Measurements from ENCODE around the gene CBX7. TPM values are rescaled to one million over a fixed set of nuclear protein-coding genes. Genes with fewer than 3 reads are reported as not detected.
A peak's percentile ranks its signal among the peaks of the same experiment; 100 is the strongest.

CBX7 gene
- total RNA-seq, 1 experiment from 2014 or later, result 3.7 TPM

DNA sequence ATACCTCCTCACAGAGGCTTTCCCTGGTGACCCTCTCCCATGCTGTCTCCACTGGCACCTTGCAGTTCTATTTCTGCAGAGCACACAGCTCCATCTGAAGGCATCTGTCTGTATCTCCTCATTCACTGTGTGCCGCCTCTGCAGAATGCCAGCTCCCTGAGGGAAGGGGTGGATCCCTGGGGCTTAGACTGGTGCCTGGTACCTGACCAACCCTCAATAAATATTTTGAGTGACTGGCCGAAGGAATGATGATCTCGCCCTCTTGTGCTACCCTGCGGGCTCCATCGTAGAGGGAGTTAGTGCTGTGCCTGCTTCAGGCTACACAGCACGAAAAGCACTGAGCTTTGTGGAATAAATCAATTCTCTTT is 1.6 kb downstream of the CBX7 start:
- Histone ChIP-seq H3K23me2 (ENCODE audit: insufficient read length, low read depth, low read length, poor library complexity, severe bottlenecking) (peaks cover 6% of the 10 kb centered on the region), H2BK5ac (ENCODE audit: insufficient read length, low read length) (no peak overlapping the region), H4K91ac (ENCODE audit: insufficient read length, low read depth, low read length) (no peak overlapping the region), H3K9me3 (ENCODE audit: control insufficient read depth, low read depth, low read length) (no peaks in the 10 kb centered on the region), H3K27ac (ENCODE audit: insufficient read length, low read depth, low read length) (no peak overlapping the region), H3K14ac (ENCODE audit: insufficient read depth, low read length) (no peak overlapping the region), H4K5ac (ENCODE audit: insufficient read length, low read depth, low read length) (no peak overlapping the region), H4K20me1 (ENCODE audit: control insufficient read depth, insufficient read depth, insufficient read length) (no peaks in the 10 kb centered on the region), H3K4me2 (ENCODE audit: insufficient read depth, insufficient read length, low read length) (no peak overlapping the region), H3K79me1 (ENCODE audit: insufficient read depth, low read depth, low read length, poor library complexity, severe bottlenecking) (no peaks in the 10 kb centered on the region), H3K4ac (ENCODE audit: low read depth, low read length) (no peak overlapping the region), H2BK20ac (ENCODE audit: low read depth, low read length, poor library complexity, severe bottlenecking) (no peak overlapping the region), H3K27me3 (ENCODE audit: insufficient read depth, low read length) (peaks cover 5% of the 10 kb centered on the region; the same call in 1 of the 2 replicates), H2BK15ac (ENCODE audit: low read depth, low read length) (no peak overlapping the region), H3K9ac (ENCODE audit: extremely low read depth, insufficient read length, low read length) (no peak overlapping the region), H2BK120ac (ENCODE audit: low read depth, low read length, poor library complexity, severe bottlenecking) (no peak overlapping the region), H3K4me1 (ENCODE audit: insufficient read depth, low read length) (no peaks in the 10 kb centered on the region), H2AFZ (ENCODE audit: low read length) (no peak overlapping the region), H3K23ac (ENCODE audit: insufficient read length, low read depth, low read length) (no peak overlapping the region), H3K56ac (ENCODE audit: insufficient read length, low read depth, low read length) (no peak overlapping the region), H4K8ac (replicated peaks; ENCODE audit: insufficient read length, low read depth, low read length) (no peak overlapping the region), H3T11ph (ENCODE audit: low read length) (no peak overlapping the region), H3K79me2 (ENCODE audit: insufficient read depth, low read length) (no peaks in the 10 kb centered on the region), H2AK5ac (ENCODE audit: insufficient read length, low read length) (no peak overlapping the region), H3K18ac (ENCODE audit: insufficient read length, low read depth, low read length) (no peak overlapping the region), H2BK12ac (ENCODE audit: insufficient read length, low read depth, low read length) (no peak overlapping the region)
- peaks cover 19 to 39% of the 10 kb centered on the region in 2 experiments for H3K4me1 Mint-ChIP-seq
- TF ChIP-seq, protein P1, sequence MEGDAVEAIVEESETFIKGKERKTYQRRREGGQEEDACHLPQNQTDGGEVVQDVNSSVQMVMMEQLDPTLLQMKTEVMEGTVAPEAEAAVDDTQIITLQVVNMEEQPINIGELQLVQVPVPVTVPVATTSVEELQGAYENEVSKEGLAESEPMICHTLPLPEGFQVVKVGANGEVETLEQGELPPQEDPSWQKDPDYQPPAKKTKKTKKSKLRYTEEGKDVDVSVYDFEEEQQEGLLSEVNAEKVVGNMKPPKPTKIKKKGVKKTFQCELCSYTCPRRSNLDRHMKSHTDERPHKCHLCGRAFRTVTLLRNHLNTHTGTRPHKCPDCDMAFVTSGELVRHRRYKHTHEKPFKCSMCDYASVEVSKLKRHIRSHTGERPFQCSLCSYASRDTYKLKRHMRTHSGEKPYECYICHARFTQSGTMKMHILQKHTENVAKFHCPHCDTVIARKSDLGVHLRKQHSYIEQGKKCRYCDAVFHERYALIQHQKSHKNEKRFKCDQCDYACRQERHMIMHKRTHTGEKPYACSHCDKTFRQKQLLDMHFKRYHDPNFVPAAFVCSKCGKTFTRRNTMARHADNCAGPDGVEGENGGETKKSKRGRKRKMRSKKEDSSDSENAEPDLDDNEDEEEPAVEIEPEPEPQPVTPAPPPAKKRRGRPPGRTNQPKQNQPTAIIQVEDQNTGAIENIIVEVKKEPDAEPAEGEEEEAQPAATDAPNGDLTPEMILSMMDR (conservative IDR thresholded peaks at IDR 0.05), result no peak
- 0 out of 5 replicates have a peak, but pooled peaks cover 0 to 3% of the 10 kb centered on the region in 2 experiments for H3K9me3 Mint-ChIP-seq
- H3K4me3 Mint-ChIP-seq, result peak overlapping the region in 1 of 2 experiments; percentile 74; a peak in 2 of 5 replicates
- no peak overlapping the region for H3K27ac Mint-ChIP-seq
- peaks cover 29% of the 10 kb centered on the region for H3K27me3 Mint-ChIP-seq (ENCODE audit: low read depth)
- DNase-seq, result no peak
- H3K36me3 Mint-ChIP-seq (ENCODE audit: insufficient read depth in 1 of 3, low read depth in 3 of 3), result no peaks in the 10 kb centered on the region
- no CpG with 5 or more reads among the region's 6 CpGs for WGBS (ENCODE audit: extremely low coverage, insufficient read length, low lambda C conversion rate)

Measured in H9 (cell line).